Stimulated activated CD4-positive, alpha-beta T cell treated with anti-CD3 and anti-CD28 coated beads, Interleukin-12 subunit alpha, Interleukin-12 subunit beta, amount 100 ng/mL, for 48 hours (primary cell): Measurements from ENCODE around the gene UST.

Experiments used
- DNase-seq, 3 donors: peaks; one replicate each; pipeline ENCODE4 v3.0.0-alpha.2; 2020; ENCODE audit warnings: low read depth in 2 of 3, low spot score in 1 of 3

The UST gene

DNA sequence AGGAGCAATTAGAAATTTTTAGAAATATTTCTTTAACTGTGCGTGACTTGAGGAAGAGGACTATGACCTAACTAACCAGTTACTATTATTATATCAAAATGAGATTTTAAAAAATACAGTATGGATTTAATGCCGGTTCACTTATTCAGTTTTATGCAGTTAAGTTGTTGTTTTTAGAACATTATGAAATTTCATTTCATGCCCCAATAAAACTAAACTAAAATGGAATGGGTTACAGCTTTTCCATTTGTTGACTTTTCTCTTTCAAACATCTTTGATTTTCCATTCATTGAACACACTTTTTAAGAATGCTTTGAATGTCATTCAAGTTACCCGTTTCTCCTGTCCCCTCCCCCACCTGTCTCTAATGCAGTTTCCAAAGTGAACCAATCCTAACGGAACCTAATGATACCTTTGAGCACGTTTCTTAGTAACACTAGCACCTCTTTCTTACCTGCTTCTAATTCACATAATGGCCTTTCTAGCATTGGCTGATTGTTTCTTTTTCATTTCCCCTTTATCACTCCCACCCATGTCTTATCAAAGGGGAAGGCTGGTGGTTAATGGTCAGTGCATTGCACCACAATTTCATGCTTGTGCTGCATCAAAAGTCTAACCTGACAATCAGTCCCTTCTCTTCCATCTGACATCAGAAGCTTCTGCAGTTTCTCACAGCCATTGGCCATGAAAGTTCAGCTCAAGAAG, 308.5 kb downstream of the UST start:
- no peak for DNase-seq

DNA sequence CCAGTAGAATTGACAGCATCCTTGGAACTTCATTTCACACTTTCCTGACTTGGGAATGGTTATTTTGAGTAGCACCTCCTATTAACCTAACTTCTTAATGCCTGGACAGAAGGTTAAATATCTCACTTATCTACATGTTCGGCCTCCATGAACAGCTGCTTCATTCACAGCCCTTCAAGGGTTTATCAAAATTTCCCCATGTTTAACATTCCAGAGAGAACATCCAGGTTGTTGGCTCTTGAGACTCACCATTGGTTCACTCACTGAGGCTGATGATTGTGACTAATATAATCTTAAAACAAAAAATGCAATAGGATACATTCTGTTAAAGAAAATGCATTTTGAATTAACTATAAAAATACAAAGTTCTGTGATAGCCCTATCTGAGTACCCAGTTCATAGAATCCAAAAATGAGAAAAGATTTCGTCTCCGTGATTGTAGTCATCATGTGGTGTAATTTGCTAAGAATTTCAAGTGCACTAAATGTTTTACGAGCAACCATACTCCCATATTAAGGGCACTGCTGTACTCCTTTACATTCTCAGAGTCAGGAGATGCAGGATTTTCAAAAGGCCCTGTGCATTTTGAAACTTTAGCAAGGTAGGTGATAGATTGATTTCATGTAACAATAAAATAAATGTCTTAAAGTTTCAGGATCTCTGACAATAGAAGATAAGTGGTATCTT, 310.1 kb downstream of the UST start:
- DNase-seq: no peak

DNA sequence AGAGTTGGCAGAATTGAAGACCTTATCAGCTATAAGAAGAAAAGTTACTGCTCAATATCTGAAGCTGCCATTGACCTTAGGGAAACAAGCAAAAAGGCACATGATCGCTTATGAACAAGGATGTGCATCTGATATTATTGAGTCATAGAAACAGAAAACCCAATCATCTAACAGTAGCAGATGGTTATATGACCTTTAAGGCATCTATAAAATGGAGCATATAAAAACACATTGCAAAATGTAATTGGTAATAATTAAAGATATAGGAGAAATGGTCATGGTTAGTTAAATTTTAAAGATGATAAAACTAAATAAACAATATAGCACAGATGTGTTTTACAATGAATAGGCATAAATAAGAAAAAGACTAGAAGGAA, 310.6 kb downstream of the UST start:
- no peak for DNase-seq

DNA sequence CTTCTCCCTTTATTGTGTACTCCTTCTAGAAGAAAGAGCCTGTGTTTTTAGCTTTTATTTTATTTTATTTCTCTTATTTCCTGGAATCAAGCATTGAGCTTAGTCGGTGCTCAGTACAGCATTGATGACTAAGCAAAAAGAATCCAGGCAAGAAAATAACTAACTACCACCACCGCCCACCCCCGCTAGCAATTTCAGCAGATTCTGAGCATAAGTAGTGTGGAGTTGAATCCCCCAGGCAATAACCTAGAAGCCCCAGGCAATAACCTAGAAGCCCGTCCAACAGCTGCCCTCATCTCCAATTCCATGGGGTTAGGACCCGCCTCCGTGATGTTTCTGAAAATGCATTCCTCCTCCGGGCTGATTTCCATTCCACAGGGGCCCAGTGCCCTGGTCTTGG, 312.7 kb downstream of the UST start:
- no peak for DNase-seq

DNA sequence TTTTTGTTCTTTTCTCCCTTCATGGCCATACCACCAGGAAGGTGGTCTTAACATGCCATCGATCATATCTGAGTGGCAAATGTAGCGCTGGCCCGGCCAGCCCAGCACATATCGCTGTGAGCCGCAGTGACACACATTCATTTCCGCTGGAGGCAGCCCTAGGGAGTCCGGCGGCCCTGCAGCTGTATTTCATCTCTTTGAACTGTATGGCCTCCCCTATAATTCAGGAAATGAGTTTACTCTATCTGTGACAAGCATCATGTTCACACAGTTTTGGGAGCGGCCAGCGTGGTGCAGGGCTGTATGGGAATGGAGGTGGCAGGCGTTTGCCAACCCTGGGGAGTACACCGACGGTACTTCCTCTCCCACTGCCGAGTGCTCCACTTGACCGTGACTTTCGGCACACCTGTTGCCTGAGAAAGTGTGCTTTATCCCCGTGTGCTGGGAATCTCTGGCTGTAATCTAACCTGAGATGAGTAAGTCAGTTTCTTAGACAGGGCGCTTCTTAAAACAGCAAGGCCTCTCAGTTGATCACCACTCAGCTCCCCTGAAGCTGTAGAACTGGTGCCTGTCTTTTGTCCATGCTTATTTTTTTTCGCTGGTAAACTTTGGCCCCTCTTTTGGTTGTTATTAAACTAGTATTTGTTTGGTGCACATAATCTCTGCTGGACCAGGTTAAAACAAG, 313.6 kb downstream of the UST start:
- peak in 2 of 3 donors; percentile 25 to 33 for DNase-seq

DNA sequence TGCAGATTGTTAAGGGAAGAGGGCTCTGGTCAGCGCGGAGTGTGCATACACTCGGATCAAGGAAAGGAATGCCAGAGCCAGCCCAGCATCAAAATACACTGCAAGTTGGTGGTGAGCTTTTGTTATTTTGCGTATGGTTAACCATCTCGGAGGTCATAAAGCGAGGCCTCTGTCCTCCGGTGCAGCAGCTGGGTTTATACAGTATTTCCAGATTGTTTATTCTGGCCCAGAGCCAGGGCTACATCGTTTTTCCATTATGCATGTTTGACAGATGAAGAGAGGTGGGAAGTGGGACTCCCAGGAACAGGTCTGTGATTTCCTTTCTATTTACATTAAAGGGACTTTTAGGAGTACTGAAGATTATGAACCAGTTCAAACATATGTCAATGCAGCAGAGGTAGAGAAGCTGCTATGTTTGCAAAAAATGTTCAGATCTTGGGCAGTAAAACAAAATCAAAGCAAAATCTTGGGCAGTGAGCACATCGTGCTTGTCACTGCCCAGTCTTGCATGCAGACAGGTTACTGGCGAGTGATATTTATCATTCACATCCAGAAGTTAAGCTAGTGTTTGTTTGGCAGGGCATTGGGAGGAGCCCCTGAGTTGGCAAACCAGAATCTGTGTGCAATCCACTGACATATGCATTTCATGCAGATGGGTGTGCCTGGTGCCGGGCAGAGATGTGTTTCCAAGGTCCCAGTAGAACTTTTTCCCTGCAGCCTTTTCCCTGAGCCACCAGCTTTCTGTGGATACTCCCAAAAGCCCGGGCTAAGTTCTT, 314.3 kb downstream of the UST start:
- DNase-seq: no peak

DNA sequence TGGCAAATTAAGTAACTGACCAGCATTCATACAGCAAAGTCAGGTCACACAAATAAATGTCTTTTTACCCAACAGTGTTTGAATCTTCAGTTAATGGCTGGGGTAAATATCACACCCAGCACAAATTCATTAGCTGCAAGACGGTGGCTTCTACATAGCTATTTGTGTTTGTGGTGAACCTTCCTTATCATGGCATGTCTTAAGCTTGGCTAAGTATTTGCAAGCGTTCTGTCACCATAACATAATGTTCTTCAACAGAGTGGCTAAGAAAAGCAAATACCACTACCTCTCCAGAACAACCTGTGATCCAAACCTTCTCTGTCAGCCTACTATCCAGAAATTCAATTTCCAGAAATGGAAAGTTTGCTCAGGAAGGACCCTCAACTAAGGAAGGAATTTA, 315.1 kb downstream of the UST start:
- DNase-seq: no peak

DNA sequence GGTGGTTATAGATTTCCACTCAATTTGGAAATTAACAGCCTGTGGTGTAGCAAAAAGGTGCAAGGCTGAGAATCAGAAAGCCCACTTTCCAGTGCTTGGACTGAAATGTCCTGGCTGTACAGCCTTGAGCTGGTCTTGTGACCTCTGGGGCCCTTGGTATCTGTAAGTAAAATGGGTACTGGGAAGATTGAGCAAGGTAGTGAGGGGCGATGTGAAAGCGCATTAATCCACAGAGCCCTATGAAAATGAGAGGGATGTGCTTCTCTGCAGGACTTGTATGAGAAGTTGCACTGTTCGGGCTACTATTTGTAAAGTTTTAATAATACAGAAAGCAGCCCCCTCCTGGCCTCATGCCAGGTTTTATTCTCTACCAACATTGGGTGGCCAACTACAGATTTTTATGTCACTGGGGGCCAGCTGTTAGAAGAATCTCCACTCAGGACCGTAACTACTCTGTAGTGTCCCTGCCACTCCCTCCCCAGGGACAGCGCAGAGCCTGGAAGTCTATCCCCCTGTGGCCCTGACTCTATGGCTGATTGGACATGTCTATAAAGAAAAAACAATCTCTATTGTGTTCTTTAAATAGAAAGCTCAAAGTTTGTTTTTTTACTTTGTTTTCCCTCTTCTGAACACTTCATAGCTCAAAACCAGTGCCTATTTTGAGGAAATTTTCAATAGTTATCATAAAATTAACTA, 316.0 kb downstream of the UST start:
- no peak for DNase-seq

DNA sequence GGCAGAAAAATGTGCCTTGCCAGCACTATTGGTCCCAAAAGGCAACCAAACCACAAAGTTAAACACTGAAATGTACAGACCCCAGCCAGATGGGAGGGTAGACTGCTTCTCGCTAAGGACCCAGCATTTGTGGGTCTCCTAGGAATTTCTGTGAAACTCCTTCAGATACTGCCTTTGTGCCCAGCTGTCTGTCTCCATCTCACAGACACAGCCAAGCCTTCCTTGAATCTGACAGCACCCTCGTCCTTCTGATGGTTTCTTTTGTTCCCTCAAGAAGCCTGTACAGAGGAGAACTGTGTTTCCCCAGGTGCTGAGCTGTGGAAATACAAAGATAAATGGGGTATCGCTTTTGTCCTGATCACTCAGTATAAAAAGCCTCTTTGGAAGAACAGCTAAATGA, 316.6 kb downstream of the UST start:
- DNase-seq: no peak

DNA sequence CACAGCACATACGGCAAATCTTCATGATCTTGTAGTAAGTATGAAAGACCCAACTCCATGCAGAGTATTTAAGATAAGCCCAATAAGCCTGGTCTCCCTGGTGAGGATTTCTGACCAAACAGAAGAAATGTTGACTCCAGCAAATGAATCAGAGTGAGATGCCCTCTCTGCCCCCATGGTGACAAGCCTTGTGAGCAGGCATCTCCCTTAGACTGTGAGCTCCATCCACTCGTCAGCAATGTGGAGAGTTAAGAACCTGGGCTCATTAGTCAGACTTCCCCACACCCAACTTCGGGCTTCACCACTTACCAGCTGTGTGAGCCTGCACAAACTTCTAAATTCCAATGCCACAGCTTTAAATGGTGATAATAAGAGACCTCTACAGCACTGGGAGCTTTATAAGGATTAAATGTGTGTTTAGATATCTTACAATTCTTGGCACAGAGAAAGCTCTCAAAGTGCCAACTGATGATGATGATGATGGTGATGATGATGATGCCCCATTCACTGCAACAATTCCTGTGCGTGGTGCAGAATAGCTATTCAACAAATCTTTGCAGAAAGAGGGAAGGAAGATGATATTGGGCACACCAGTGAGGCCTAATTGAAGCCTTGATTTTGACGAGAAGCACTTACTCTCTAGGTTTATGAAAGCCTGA, 317.3 kb downstream of the UST start:
- DNase-seq: no peak

DNA sequence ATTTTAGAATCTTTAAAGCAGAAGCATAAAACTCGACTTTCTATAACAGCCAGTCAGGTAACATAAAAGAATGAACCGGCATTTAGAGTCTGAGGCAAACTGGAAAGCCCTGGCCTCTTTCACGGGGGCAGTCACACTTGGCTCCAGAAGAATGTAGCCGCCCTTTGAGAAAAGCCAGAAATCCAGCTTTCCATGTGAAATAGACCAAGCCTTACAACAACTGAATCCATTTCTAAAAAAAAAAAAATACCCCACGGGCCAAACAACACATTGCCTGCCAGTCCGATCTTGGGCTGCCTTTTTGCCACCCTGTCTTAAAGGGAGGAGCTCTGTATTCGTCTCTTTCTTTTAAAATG, 317.8 kb downstream of the UST start:
- no peak for DNase-seq

DNA sequence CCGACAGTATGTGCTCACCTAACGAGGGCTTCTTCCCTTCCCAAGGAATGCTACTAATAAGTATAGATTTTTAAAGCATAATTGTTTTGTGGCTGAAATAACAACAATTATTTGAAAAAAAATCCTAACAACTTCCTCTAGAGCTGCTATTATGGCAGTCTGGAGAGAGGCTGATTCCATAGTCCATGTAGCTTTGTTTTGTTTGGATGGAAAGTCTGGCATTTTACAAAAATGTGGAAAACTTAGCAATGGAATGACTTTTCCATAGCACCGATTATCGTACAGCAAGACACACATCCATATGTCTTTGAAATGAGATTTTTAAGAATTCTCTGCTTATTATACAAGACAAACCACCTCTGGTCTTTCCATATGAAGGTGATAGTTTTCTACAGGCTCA, 318.3 kb downstream of the UST start:
- DNase-seq: no peak

DNA sequence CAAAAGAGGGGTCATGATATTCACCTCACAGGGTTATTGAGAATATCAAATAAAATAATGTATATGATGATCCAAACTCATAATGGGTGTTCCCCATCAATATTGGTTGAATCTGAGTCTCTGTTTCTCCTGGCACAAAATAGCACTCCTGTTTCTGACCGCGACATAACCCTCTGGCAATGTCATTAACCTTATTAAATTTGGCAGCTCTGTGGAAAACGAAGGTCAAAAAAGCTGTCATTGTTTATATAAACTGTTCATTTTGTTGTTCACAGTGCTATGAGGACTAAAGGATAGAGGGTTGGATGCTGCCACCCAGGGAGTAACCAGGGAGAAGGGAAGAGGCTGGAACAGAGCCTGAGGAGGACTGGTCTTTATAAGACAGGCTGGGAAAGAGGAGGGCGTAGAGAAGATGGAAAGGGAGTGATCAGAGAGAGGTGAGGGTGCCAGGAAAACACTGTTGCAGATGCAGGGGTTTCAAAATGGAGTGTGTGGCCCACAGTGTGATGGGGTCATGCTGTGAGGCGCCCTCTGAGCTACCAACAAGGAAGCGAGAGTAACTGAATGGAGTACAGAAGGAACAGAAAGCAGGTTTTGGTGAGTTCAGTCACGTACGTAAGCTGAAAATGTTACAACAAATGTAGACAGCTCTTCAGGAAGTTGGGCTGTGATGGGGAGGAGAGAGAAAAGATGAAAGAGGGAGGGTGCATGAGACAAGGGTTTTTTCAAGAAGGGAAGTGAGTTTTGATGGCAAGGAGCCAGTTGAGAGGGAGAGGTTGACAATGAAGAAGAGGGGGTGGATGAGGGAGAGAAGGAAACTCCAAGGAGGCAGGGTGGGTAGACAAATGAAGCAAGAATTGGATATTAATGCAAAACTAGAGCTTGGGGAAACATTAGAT, 319.1 kb downstream of the UST start:
- no peak for DNase-seq

DNA sequence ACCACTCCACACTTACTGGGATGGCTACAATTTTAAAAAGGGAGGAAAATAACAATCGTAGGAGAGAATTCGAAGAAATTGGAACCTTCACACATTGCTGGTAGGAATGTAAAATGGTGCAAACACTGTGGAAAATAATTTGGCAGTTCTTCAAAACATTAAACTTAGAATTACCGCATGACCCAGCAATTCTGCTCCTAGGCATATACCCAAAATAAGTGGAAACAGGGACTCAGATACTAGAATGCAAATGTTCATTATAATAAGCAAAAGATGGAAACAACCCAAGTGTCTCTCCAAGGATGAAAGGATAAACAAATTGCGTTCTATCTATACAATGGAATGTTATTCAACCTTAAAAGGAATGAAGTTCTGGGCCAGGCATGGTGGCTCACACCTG, 325.2 kb downstream of the UST start:
- no peak for DNase-seq

DNA sequence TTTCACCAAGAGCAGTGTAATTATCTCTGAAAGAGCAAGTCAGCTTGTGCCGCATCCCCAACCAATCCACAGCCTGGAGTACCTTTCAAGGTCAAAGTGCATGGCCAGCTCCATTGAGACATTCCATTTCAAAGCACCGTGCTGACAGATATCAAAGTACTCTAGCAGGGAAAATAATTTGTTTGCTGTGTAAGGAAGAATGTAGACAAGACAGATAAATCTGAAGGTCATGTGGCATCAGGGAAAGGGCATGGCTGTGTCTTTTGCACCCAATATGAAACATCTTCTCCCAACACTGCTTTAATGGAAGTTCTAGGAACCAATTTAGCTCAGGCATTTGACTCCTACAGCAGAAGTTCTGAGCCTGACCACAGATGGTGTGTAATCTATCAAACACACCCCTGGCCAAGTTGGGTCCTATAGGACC, 328.0 kb downstream of the UST start:
- no peak for DNase-seq

DNA sequence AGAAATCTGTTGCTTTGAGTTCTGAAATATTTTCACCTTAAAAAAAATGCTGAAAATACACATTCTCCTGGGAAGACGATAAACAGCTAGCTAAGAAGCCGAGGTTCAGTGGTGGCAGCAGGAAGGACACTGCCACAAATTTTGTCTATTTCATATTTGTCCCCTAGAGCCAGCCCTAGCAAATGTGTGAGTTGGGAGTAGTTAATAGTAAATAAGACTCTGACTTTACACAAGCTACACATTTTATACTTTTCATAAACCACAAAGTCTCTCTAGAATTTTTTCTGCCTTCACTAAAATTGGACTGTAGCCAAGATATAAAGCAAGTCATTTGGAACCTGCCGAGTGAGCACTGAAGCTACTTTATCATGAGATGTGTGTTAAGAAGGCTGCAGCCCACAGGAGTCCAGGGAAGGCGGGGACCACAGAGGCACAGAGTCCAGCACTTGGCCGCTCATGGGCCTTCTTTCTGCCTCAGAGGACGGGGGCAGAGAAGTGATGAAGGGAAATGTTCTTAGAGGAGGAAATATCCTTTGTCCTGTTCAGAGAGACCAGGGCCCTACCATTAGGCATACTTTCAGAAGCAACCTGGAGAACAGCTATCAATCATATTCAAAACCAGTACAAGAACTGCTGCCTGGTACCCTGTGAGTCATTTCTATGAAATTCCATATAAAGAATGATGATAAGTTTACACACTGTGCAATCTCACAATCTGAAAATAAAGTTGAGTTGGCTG, 329.0 kb downstream of the UST start:
- DNase-seq: no peak

DNA sequence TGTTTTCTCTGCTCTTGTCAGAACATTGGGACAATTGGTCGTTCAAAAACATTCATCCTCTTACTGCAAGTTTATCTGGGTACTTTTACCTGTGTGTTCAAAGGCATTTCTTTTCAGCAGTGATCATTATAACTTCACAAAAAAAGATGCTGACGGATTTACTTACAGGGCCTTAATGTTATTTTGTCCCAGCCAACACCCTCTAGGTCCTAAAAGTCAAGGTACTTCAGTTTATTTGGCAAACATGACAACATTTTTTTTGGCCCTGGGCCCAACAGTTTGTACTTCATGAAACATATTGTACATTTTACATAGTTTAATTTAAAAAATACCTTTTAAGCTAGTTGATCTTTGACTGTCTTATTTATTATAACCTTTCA, 329.5 kb downstream of the UST start:
- no peak for DNase-seq

DNA sequence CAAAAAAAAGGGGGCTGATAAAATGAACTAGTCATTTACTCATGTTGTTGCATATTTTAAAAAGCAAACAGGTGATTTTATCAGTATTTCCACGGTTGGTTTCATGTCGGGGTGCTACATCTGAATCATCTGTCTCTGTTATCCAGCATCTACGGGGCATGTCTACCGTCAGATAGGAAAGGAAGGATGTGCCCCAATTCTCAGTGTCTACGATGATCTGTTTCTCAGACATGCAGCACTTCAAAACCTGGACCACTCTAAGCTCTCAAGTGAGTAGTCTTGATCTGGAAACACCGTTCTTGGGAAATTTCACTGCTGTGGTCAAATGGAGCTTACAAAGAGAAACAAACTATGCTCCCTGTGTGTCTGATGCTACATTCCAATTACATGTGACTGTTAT, 330.4 kb downstream of the UST start:
- no peak for DNase-seq

DNA sequence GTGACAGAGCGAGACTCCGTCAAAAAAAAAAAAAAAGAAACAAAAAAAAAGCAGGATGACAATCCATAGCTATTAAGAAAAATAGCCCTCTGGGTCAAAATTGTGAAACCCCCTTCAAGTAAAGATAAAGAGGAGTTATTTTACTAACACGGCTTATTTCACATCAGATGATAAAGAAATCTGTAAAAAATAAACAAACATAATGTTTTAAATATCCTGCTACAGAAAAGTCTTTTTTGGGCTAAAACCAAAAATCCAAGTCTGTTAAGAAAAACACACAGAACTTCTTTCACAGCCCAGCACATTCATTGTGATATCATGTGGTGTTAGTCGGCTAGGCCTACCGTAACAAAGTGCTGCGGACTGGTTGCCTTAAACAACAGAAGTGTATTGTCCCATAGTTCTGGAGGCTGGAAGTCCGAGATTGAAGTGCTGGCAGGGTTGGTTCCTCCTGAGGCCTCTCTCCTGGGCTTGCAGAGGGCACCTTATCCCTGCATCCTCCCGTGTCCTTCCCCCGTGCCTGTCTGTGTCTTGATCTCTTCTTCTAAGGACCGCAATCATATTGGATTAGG, 331.5 kb downstream of the UST start:
- DNase-seq: no peak
